NCI-H2081 treated with DMSO at 0.1 percent for 48 hours (cell line): ENCODE measurements around the gene CIAO3.
"Not testable (repeated sequence)": the region's sequence is repeated elsewhere in the genome, so short reads cannot be mapped to it uniquely, and the experiment has no call there.

ENCODE experiments used
- DNase-seq: peaks from one replicate; lab custom pipeline; 2025; lab: John Stamatoyannopoulos, UW

Gene CIAO3

GRCh38 chr16:740764-741505, at the start of gene CIAO3:
Gene CIAO3 (minus strand): TSS chr16:740997. CDS start chr16:740985, 12 bp downstream.
- peak; percentile 47 for DNase-seq

GRCh38 chr16:790086-790485, 49.3 kb upstream of the CIAO3 start:
- no peak for DNase-seq

- no peak for DNase-seq
Observed at GRCh38 chr16:789191-789850, 48.5 kb upstream of the CIAO3 start.

- DNase-seq, result peak; percentile 40
Observed at GRCh38 chr16:788399-789126, 47.8 kb upstream of the CIAO3 start, which contains the start of gene CHTF18. Gene CHTF18 (plus strand): TSS chr16:788620. CDS start chr16:788685, 65 bp downstream.

- DNase-seq, result no peak
Observed at GRCh38 chr16:787978-788398, 47.2 kb upstream of the CIAO3 start, which contains the start of gene RPUSD1. Gene RPUSD1 (minus strand): TSS chr16:788381. CDS start chr16:787737, 644 bp downstream.

- DNase-seq, result no peak
Observed at GRCh38 chr16:787321-787966, 46.6 kb upstream of the CIAO3 start.

GRCh38 chr16:785563-786535, 45.1 kb upstream of the CIAO3 start:
- no peak for DNase-seq

- DNase-seq, result no peak
Observed at GRCh38 chr16:784431-784830, 43.6 kb upstream of the CIAO3 start.

GRCh38 chr16:783404-784161, 42.8 kb upstream of the CIAO3 start:
- DNase-seq, result no peak

GRCh38 chr16:782766-783403, 42.1 kb upstream of the CIAO3 start:
- no peak for DNase-seq

- DNase-seq, result no peak
Observed at GRCh38 chr16:782258-782657, 41.5 kb upstream of the CIAO3 start.

- DNase-seq, result no peak
Observed at GRCh38 chr16:781346-782010, 40.7 kb upstream of the CIAO3 start.

- DNase-seq, result no peak
Observed at GRCh38 chr16:780296-780695, 39.5 kb upstream of the CIAO3 start.

GRCh38 chr16:779561-779960, 38.8 kb upstream of the CIAO3 start:
- DNase-seq, result no peak

- DNase-seq, result no peak
Observed at GRCh38 chr16:778909-779527, 38.2 kb upstream of the CIAO3 start.

GRCh38 chr16:778447-778846, 37.6 kb upstream of the CIAO3 start:
- no peak for DNase-seq

- DNase-seq, result no peak
Observed at GRCh38 chr16:777826-778225, 37.0 kb upstream of the CIAO3 start.

GRCh38 chr16:776824-777223, 36.0 kb upstream of the CIAO3 start:
- DNase-seq, result no peak

GRCh38 chr16:776298-776697, 35.5 kb upstream of the CIAO3 start:
- DNase-seq, result not testable (repeated sequence)
